ENCODE data around the gene ATPAF2. TPM values are rescaled to one million over a fixed set of nuclear protein-coding genes. Genes with fewer than 3 reads are reported as not detected.

The ATPAF2 gene
- total RNA-seq (ENCODE audit: low replicate concordance), result 17.8 and 43.4 TPM in 2 replicates

DNA sequence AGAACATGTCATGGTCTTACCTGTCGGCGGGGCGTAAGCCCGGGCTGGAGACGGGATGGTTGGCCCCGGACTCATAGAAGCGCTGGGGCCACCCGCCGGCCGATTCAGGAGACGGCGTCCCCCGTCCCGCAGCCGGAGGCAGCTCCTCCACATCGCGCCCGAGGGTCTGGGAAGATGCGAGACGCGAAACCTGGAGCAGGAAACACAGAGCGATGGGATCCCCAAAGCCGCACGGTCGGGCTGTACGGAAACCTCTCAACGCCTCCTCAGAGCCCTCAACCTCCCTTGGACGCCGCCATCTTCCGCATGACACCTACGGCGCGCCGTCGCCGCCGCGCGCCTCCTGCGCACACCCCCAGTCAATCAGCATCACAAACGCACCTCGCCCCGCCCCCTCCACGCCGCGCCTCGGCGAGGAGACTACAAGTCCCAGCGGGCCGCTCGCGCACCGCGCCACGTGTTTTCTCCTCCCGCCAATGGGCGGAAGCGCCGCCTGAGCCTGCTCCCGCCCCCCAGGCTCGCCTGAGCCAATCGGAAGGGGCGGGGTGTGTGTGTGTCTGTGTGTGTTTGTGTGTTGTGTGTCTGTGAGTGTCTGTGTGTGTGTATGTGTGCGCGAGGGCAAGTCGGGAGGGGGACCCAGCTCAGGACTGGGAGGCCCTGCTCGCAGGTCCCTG lies at the start of gene ATPAF2, which contains the start of gene GID4:
Gene ATPAF2 (minus strand): TSS at position 308 of the 674 bp plus-strand sequence. CDS start 155 bp downstream, at position 153.
Gene GID4 (plus strand): TSS at position 548 of the 674 bp plus-strand sequence. CDS start 57 bp downstream, at position 605.
- DNase-seq (ENCODE audit: low read depth), result peak; percentile 97
- peak within 1 kb of the TSS; percentile 96 for H3K4me3 ChIP-seq (ENCODE audit: low read depth, low read length)

DNA sequence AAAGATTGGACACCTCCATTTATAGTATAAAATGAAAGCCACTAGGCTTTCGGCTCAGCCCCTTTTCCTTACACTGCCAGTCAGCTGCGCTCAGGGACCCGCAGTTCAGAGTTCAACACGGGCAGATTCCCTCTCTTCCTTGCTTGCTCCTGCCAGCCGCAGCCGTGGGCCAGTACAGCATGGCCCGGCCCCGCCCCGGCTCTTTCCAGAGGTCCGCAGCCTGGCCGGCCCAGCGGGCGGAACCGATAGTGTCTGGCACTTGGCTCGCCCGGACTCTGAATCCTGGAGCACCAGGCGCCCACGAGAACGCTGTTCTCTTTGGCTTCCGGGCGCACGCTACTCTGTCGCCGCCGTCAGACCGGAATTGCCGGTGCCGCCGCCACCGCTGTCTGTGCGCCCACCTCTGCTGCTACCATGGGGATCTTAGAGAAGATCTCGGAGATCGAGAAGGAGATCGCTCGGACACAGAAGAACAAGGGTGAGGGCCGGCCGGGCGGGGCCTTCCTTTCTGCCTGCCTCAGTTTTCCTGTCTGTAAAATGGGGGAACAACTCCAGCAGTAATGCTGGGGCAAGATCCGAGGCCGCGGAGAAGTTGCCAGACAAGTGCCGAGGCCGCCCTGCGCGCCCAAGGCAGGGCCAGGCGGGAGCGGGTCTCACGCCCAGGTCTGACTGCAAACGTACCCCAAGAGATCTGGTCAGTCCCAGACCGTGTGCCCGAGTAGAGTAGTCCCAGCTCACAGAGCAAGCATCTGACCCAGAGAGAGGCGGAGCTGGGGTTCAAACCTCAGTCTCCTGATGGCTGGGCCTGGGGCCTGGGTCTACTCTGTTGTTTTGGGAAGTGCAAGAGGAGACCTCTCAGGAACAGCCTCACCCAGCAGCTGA lies 48.9 kb upstream of the ATPAF2 start, which contains the start of gene DRG2:
Gene DRG2 (plus strand): TSS at position 339 of the 882 bp plus-strand sequence. CDS start 76 bp downstream, at position 415.
- DNase-seq (ENCODE audit: low read depth), result peak; percentile 93
- H3K4me3 ChIP-seq (ENCODE audit: low read depth, low read length), result peak within 1 kb of the TSS; percentile 99
- TF ChIP-seq, protein P1, sequence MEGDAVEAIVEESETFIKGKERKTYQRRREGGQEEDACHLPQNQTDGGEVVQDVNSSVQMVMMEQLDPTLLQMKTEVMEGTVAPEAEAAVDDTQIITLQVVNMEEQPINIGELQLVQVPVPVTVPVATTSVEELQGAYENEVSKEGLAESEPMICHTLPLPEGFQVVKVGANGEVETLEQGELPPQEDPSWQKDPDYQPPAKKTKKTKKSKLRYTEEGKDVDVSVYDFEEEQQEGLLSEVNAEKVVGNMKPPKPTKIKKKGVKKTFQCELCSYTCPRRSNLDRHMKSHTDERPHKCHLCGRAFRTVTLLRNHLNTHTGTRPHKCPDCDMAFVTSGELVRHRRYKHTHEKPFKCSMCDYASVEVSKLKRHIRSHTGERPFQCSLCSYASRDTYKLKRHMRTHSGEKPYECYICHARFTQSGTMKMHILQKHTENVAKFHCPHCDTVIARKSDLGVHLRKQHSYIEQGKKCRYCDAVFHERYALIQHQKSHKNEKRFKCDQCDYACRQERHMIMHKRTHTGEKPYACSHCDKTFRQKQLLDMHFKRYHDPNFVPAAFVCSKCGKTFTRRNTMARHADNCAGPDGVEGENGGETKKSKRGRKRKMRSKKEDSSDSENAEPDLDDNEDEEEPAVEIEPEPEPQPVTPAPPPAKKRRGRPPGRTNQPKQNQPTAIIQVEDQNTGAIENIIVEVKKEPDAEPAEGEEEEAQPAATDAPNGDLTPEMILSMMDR (IDR thresholded peaks at IDR 0.05; ENCODE audit: insufficient read depth, low read length), result no peak

More for the DNA sequence above, at the start of gene ATPAF2, which contains the start of gene GID4:
- TF ChIP-seq, protein P1 (IDR thresholded peaks at IDR 0.05; ENCODE audit: insufficient read depth, low read length), result peak; percentile 7

DNA sequence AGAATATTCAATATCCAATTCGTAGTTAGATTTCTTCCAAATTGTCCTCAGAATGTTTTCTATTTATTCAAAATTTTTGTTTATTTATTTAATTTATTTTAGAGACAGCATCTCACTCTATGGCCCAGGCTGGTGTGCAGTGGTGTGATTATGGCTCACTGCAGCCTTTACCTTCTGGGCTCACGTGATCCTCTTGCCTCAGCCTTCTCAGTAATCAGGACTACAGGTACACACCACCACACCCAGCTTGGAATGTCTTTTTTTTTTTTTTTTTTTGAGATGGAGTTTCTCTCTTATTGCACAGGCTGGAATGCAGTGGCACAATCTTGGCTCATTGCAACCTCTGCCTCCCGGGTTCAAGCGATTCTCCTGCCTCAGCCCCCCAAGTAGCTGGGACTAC lies 45.3 kb upstream of the ATPAF2 start:
- H3K4me3 ChIP-seq (ENCODE audit: low read depth, low read length), result no peak overlapping the region
- TF ChIP-seq, protein P1 (IDR thresholded peaks at IDR 0.05; ENCODE audit: insufficient read depth, low read length), result no peak
- no peak for DNase-seq (ENCODE audit: low read depth)

DNA sequence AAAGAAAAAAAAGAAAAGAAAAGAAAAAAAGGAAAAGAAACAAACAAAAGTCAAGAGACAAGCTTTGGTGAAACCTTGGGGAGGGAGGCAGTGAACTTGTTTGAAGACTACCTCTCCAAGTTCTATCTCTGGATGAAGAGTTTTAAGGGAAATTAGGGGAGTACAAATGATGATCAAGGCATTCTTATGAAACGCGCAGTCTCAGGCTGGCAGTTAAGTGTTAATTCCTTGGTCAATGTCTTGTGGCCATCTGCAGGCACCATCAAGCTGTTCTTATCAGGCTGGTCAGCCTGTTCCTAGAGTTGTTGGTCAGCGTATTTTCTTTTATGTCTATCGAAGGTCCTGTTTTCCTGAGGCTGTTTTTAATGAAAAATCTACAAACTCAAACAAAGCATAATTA lies 40.6 kb upstream of the ATPAF2 start:
- TF ChIP-seq, protein P1 (IDR thresholded peaks at IDR 0.05; ENCODE audit: insufficient read depth, low read length), result no peak
- H3K4me3 ChIP-seq (ENCODE audit: low read depth, low read length), result no peak overlapping the region
- no peak for DNase-seq (ENCODE audit: low read depth)

DNA sequence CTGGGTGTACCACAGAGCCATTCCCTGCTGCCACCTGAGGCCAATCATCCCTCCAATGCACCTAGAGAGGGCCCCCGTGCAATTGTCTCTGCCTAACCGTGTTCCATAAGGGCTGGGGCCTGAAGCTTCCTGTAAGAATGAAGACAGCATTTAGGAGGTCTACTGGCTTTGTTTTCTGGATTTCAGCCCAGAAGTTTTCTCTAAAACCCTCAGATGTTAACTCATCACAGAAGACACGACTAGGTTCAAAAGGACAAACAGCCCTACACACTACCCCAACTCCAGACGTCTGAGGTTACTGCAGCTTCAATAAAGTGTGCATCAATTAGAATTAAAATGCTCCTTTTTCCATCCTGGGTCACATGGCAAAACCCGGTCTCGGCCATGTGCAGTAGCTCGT lies 38.0 kb upstream of the ATPAF2 start:
- H3K4me3 ChIP-seq (ENCODE audit: low read depth, low read length), result no peak overlapping the region
- peak; percentile 3 for DNase-seq (ENCODE audit: low read depth)
- TF ChIP-seq, protein P1 (IDR thresholded peaks at IDR 0.05; ENCODE audit: insufficient read depth, low read length), result no peak

DNA sequence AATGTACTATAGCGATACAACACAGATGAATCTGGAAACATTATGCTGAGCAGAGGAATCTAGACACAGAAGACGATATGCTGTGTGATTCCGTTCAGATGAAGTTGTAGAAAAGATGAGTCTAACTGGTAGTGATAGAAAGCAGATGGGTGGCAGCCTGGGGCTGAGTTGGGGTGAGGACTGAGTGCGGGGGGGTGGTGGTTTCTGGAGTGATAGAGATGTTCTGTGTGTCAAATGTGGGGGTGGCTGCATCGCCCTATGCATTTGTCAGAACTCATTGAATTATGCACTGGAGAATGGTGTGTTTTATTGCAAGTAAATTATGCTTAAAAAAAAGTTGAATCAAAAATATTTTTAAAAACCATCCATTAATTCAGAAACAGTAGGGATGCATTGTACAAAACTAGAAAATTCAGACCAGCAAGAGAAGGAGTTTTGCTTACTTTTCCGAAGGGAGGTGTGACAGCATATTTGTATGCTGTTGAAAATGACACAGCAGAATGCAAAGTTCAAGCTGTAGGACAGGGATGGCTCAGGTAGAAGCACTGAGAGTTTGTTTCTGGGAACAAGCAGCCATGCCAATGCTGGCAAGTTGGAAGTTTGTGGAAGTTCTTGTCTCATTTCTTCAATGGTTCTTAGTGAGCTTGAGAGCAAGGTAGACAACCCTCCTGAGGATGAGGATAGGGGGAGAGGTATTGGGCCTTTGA lies 35.8 kb upstream of the ATPAF2 start:
- TF ChIP-seq, protein P1 (IDR thresholded peaks at IDR 0.05; ENCODE audit: insufficient read depth, low read length), result no peak
- H3K4me3 ChIP-seq (ENCODE audit: low read depth, low read length), result no peak overlapping the region
- DNase-seq (ENCODE audit: low read depth), result no peak

Measured in fibroblast of the aortic adventitia (primary cell).